Astrocyte (in vitro differentiated cells and primary cell): ENCODE results near the gene SLC35A2.

Experiments
- EZH2 ChIP-seq: IDR thresholded peaks from 2 replicates; pipeline ENCODE4 v1.6.1; 2012; ENCODE audit warnings: mild to moderate bottlenecking, low read length, inconsistent platforms; ENCODE audit not compliant: insufficient read depth
- TF ChIP-seq, protein P1 (sequence below): IDR thresholded peaks from 2 replicates; pipeline ENCODE4 v1.5.1; 2011; ENCODE audit warnings: low read depth, mild to moderate bottlenecking, inconsistent platforms, low read length, moderate library complexity; ENCODE audit not compliant: insufficient read depth

DNA sequence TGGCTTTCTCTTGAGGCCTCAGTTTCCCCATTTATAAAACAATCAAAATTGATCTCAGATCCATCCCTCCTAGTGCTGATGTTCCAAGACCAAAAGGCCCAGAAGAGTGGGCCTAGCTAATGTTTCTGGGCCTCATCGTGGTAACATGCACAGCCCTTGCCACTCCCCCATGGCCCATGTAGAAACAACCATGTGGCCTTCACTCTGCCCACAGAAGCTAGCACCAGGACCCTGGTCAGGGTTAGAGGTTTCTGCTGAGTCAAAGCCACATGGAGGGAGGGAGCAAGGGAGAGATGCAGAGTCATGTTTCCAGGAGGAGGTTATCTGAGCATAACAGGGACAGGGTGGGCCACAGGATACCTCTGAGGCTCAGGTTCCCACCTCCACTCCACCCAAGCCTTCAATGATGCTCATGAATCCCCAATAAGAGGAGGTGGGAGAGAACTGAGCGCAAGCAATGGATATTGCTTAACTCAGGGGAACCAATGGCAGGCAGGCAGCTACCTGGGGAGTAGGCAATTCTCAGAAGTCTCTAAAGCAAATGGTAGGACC, 29.0 kb upstream of the SLC35A2 start:
- no peak for TF ChIP-seq EZH2
- TF ChIP-seq, protein P1, sequence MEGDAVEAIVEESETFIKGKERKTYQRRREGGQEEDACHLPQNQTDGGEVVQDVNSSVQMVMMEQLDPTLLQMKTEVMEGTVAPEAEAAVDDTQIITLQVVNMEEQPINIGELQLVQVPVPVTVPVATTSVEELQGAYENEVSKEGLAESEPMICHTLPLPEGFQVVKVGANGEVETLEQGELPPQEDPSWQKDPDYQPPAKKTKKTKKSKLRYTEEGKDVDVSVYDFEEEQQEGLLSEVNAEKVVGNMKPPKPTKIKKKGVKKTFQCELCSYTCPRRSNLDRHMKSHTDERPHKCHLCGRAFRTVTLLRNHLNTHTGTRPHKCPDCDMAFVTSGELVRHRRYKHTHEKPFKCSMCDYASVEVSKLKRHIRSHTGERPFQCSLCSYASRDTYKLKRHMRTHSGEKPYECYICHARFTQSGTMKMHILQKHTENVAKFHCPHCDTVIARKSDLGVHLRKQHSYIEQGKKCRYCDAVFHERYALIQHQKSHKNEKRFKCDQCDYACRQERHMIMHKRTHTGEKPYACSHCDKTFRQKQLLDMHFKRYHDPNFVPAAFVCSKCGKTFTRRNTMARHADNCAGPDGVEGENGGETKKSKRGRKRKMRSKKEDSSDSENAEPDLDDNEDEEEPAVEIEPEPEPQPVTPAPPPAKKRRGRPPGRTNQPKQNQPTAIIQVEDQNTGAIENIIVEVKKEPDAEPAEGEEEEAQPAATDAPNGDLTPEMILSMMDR: no peak
